H1 (cell line): ENCODE measurements around the gene MACROD2. TPM values are rescaled to one million over a fixed set of nuclear protein-coding genes. Genes with fewer than 3 reads are reported as not detected.

Experiments used
- BACH1 ChIP-seq: IDR thresholded peaks from 2 replicates; pipeline ENCODE4 v1.6.1; 2012; ENCODE audit warnings: low read length, improper control_type of control experiment
- BCL11A ChIP-seq, 2 experiments: IDR thresholded peaks; one replicate each; pipeline ENCODE4 v1.6.1; 2011; ENCODE audit warnings: low read depth in 2 of 2, low read length in 2 of 2, mild to moderate bottlenecking in 2 of 2
- CHD2 ChIP-seq: IDR thresholded peaks from 2 replicates; pipeline ENCODE4 v1.6.1; 2012; ENCODE audit warnings: low read length, improper control_type of control experiment
- E2F6 ChIP-seq: IDR thresholded peaks from 2 replicates; pipeline ENCODE4 v1.6.1; 2012; ENCODE audit warnings: inconsistent platforms
- EGR1 ChIP-seq: IDR thresholded peaks from 2 replicates; pipeline ENCODE4 v1.6.1; 2011; ENCODE audit warnings: low read depth, low read length, borderline replicate concordance
- EP300 ChIP-seq, 2 experiments: IDR thresholded peaks; 1 replicate in 1 of 2; 2 replicates in 1 of 2; pipeline ENCODE4 v1.6.1; 2011 to 2012; ENCODE audit warnings: low read depth in 2 of 2, low read length in 2 of 2, mild to moderate bottlenecking in 2 of 2, borderline replicate concordance in 1 of 2, inconsistent platforms in 1 of 2, moderate library complexity in 1 of 2
- EZH2 ChIP-seq: fragments of 200-600 bp; sonication (generic); IDR thresholded peaks from 2 replicates; pipeline ENCODE4 v1.7.1; 2012; ENCODE audit warnings: low read depth, mild to moderate bottlenecking, moderate library complexity, low read length, inconsistent platforms; ENCODE audit not compliant: severe bottlenecking
- FOSL1 ChIP-seq: IDR thresholded peaks from 2 replicates; pipeline ENCODE4 v1.6.1; 2011; ENCODE audit warnings: mild to moderate bottlenecking, low read depth, low read length, moderate library complexity; ENCODE audit not compliant: insufficient read depth
- GABPA ChIP-seq: IDR thresholded peaks from 2 replicates; pipeline ENCODE4 v1.6.1; 2011; ENCODE audit warnings: mild to moderate bottlenecking, low read length, moderate library complexity, borderline replicate concordance; ENCODE audit not compliant: insufficient read depth
- HDAC6 ChIP-seq: IDR thresholded peaks from one replicate; pipeline ENCODE4 v1.7.1; 2012; ENCODE audit warnings: low read depth, mild to moderate bottlenecking, inconsistent platforms, low read length, moderate library complexity
- JUND ChIP-seq: IDR thresholded peaks from 2 replicates; pipeline ENCODE4 v1.6.1; 2011; ENCODE audit warnings: mild to moderate bottlenecking, improper control_type of control experiment, low read length
- KDM4A ChIP-seq: IDR thresholded peaks from one replicate; pipeline ENCODE4 v1.7.1; 2012; ENCODE audit warnings: low read depth, mild to moderate bottlenecking, moderate library complexity, low read length, inconsistent platforms; ENCODE audit not compliant: severe bottlenecking
- KDM5A ChIP-seq: fragments of 200-600 bp; IDR thresholded peaks from 2 replicates; pipeline ENCODE4 v1.7.1; 2012; ENCODE audit warnings: mild to moderate bottlenecking, low read length, inconsistent platforms, mixed read lengths
- MAFK ChIP-seq: IDR thresholded peaks from 2 replicates; pipeline ENCODE4 v1.6.1; 2012; ENCODE audit warnings: low read depth, mild to moderate bottlenecking, improper control_type of control experiment, low read length
- PHF8 ChIP-seq: fragments of 200-600 bp; sonication (generic); conservative IDR thresholded peaks from 2 replicates; pipeline ENCODE4 v1.7.1; 2012; ENCODE audit warnings: low read depth, mild to moderate bottlenecking, inconsistent platforms, low read length, moderate library complexity
- POLR2AphosphoS5 ChIP-seq: IDR thresholded peaks from 2 replicates; pipeline ENCODE4 v1.6.1; 2011; ENCODE audit warnings: low read depth, low read length
- POU5F1 ChIP-seq: IDR thresholded peaks from 2 replicates; pipeline ENCODE4 v1.6.1; 2011; ENCODE audit warnings: low read depth, mild to moderate bottlenecking, low read length, moderate library complexity
- RBBP5 ChIP-seq: IDR thresholded peaks from 2 replicates; pipeline ENCODE4 v1.7.1; 2012; ENCODE audit warnings: low read depth, mild to moderate bottlenecking, inconsistent platforms, low read length, moderate library complexity, borderline replicate concordance
- RNF2 ChIP-seq: fragments of 200-900, 300-1000 bp; sonication (generic); IDR thresholded peaks from 2 replicates; pipeline ENCODE4 v1.7.1; 2016; ENCODE audit warnings: borderline replicate concordance, low read depth, mild to moderate bottlenecking, antibody characterized with exemption, low read length; ENCODE audit not compliant: poor library complexity, severe bottlenecking; ENCODE audit errors: missing control alignments
- RXRA ChIP-seq: IDR thresholded peaks from 2 replicates; pipeline ENCODE4 v1.6.1; 2011; ENCODE audit warnings: low read depth, mild to moderate bottlenecking, low read length, moderate library complexity; ENCODE audit not compliant: insufficient read depth
- SAP30 ChIP-seq: fragments of 300-600 bp; sonication (generic); IDR thresholded peaks from 2 replicates; pipeline ENCODE4 v1.7.1; 2012; ENCODE audit warnings: low read length, moderate library complexity, mild to moderate bottlenecking, inconsistent platforms; ENCODE audit not compliant: insufficient read depth, insufficient replicate concordance
- SIRT6 ChIP-seq: IDR thresholded peaks from one replicate; pipeline ENCODE4 v1.7.1; 2012; ENCODE audit warnings: low read length, inconsistent platforms
- SP4 ChIP-seq: IDR thresholded peaks from 2 replicates; pipeline ENCODE4 v1.6.1; 2012; ENCODE audit warnings: low read length, inconsistent platforms
- SRF ChIP-seq: IDR thresholded peaks from 2 replicates; pipeline ENCODE4 v1.6.1; 2011; ENCODE audit warnings: mild to moderate bottlenecking, low read depth, low read length, moderate library complexity
- TAF1 ChIP-seq: IDR thresholded peaks from 2 replicates; pipeline ENCODE4 v1.6.1; 2011; ENCODE audit warnings: mild to moderate bottlenecking, low read depth, low read length
- TEAD4 ChIP-seq: IDR thresholded peaks from 2 replicates; pipeline ENCODE4 v1.6.1; 2012; ENCODE audit warnings: low read depth, low read length, inconsistent platforms, mixed read lengths
- polyA plus RNA-seq, 7 experiments: library from polyadenylated mRNA; depleted of rRNA in 3 of 7; stranded (reverse) in 5 of 7; unstranded in 2 of 7; fragments of >200 nt in 5 of 7; fragments of 200-250 nt in 2 of 7; gene quantifications; 1 replicate in 5 of 7; 2 replicates in 1 of 7; 4 replicates in 1 of 7; pipeline versions ENCODE4 v1.2.1 to v1.2.3, GENCODE V29; 2011 to 2013; ENCODE audit warnings: missing spikeins in 2 of 7, mixed read lengths in 2 of 7
- total RNA-seq: library from RNA; stranded (reverse); fragmentation: NEBNext Ultra II Directional; extraction: Animal tissue kit (Norgen Biotek cat#: 25700); gene quantifications from 2 replicates; pipeline ENCODE4 v1.2.1, GENCODE V29; 2021

The MACROD2 gene
- total and polyA plus RNA-seq, 2 of the 8 experiments (the other 6 are each of a cell fraction or from before 2014, with no cell fraction given): 0.70 to 3.9 TPM

GRCh38 chr20:13995841-13996240, 525 bp downstream of the MACROD2 start (continued):
- TF ChIP-seq JUND (no peak), SIRT6 (no peak), CHD2 (no peak), TAF1 (no peak), MAFK (no peak), RNF2 (no peak), BACH1 (no peak; the same call in 1 of the 2 replicates), RBBP5 (0 out of 2 replicates have a peak, but pooled peaks have one; percentile 56), SP4 (no peak), FOSL1 (no peak), RXRA (no peak), TEAD4 (no peak), SAP30 (no peak), SRF (no peak), KDM4A (peak; percentile 78), PHF8 (no peak), EP300 (IDR thresholded peaks at IDR 0.05; ENCODE audit: borderline replicate concordance in 1 of 2, low read depth in 2 of 2, low read length in 2 of 2) (no peak), HDAC6 (no peak), GABPA (no peak), EGR1 (no peak), POU5F1 (no peak), BCL11A (IDR thresholded peaks at IDR 0.05; ENCODE audit: low read depth in 2 of 2, low read length in 2 of 2) (no peak), POLR2AphosphoS5 (no peak), EZH2 (peak; percentile 44), E2F6 (peak; percentile 29; the same call in 1 of the 2 replicates), KDM5A (no peak)
- TF ChIP-seq, all 59 proteins: peak for 10
